Daoy (cell line): ENCODE results near the gene SUCO. TPM values are rescaled to one million over a fixed set of nuclear protein-coding genes. Genes with fewer than 3 reads are reported as not detected.

Experiments
- DNase-seq: peaks from one replicate; pipeline ENCODE4 v3.0.0-alpha.2; 2015; ENCODE audit warnings: low read depth
- total RNA-seq: library from RNA; depleted of rRNA; stranded (reverse); fragments of >200 nt; shearing (Covaris generic); gene quantifications from 2 replicates; pipeline ENCODE4 v1.2.3, GENCODE V29; 2014; rRNA removed

Gene SUCO
- total RNA-seq, 1 experiment from 2014 or later: 27.2 TPM

DNA sequence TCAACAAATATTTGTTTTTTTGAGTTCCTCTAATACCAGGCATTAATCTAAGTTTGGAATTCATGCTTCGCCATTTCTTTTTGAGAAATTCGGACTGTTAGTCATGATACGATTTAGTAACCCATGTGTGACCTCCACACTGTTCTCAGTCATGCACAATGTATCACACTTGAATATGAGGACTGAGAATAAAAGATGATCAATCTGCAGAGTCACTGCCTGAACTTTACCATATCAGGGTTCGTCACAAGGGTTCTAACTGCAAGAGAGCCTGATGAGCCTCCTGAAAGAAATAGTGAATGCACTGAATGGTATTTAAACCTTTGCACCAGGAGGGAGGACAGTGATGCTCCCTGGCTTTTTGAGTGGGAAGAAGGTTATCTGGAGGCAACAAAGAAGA, 115.0 kb downstream of the SUCO start:
- DNase-seq: no peak

DNA sequence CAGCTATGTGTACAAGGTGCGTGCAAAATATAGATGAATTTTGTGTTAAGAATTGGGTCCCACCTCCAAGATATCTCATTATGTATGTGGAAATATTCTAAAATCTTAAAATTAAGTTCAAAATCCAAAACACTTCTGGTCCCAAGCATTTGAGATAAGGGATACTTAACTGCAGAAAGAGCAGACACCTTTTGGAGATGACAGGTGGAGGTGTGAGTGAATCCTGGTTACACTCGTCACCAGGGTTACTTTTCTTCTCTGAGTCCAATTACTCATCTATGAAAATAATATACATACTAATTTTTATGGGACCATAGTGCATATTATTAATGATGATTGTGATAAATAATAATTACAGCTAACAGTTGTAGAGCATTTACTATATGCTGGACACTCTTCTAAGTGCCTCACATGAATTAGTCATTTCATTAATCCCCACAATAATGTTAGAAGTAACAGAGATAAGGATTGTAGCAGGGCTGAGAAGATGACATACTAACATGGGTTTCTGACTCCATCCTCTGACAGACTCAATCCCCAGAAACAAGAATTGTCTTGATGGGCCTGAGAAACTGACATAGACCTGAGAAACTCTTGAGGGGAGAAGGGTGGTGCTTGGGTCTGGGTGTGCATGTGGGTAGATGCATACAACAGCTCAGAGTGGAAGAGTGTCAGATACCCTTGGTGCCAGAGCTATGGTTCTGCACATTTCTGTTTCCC, 117.7 kb downstream of the SUCO start:
- DNase-seq: no peak

DNA sequence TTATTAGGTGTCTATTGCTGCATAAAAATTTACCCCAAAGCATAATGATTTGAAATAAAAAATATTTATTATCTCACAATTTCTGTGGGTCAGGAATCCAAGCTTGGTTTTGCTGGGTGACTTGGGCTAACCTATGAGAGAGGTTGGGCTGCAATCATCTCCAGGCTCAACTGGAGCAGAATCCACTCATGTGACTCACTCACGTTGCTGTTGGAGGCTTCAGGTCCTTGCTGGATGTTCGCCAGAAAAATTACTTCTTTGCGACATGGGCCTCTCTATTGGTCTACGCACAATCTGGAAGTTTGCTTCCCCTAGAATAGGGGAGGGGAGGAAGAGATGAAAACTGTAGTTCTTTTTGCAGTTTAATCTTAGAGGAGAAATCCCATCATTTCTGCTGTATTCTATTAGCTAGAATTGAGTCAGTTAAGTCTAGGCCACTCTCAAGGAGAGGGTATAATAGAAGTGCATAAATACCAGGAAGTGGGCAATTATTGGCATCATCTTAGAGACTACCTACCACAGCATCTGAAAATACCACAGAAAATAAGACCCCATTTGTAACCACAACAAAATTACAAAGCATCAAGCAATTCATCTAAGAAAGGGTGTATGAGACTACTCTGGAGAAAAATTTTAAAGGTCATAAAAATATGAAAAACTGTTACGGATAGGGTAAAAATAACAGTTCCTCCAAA, 120.2 kb downstream of the SUCO start:
- DNase-seq: no peak

DNA sequence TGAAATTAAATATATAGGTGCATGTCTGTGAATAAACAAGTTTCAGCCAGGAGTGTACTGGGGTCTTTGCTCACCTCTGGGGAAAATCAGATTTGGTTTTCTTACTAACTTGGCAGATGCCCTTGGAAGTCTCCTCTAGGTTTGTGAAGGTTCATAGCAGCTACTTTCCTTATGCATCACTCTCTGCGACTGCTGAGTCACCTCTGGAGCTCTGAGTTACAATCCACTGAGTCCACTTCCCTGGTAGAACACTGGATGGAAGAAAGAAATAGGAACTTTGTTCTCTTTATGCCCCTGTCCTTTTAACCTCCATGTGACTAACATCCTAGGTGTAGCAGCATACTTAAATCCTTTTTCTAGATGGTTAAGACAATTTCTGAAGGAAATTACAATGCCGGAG, 121.6 kb downstream of the SUCO start:
- DNase-seq: peak; percentile 58

DNA sequence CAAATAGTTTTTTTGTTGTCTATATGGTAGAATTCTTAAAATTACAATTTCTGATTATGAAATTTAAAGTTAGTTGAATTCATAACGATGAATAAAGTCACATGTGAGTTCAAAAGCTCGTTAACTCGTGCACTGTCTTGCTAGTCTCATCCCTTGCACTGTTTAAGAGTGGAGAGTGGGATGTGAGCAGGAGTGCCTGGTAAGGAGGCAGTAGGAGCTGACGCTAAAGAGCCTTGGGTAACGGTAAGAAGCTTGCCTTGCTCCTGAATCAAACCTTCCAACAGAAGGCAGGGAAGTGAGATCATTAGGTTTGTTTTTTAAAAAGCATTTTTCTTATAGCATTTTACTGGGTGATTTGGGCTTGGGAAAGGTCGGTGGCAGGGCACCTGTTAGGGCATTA, 123.6 kb downstream of the SUCO start:
- no peak for DNase-seq

DNA sequence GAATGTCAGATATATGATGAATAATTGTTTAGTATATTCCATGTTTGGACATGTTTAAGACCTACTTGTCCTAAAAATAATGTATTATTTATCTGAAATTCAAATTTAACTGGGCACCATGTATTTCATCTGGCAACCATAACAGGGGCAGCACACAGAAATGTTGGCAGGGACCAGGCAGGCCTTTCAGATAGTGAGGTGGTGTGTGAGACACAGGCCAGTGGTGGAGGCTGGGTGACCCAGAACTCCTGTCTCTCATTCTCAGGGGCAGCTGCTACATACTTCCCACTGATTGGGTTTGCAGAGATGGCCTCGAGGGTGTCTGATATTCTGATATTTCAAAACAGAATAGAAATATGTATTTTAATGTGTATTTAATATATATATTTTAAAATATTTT, 124.6 kb downstream of the SUCO start:
- DNase-seq: no peak

DNA sequence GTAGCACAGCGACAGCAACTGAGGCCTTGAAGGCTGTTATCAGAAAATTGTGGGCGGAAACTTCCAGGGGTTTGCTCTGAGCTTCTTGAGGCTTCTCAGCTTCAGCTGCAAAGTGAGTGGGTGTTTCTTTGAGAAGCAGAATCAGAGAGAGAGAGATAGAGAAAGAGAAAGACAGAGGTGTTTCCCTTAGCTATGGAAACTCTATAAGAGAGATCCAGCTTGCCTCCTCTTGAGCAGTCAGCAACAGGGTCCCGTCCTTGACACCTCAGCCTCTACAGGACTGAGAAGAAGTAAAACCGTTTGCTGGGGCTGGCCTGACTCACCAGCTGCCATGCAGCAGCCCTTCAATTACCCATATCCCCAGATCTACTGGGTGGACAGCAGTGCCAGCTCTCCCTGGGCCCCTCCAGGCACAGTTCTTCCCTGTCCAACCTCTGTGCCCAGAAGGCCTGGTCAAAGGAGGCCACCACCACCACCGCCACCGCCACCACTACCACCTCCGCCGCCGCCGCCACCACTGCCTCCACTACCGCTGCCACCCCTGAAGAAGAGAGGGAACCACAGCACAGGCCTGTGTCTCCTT, 126.0 kb downstream of the SUCO start, which contains the start of gene FASLG:
FASLG (plus strand) TSS at position 233 of the 583 bp plus-strand sequence; CDS start at position 332, 99 bp downstream.
- no peak for DNase-seq

DNA sequence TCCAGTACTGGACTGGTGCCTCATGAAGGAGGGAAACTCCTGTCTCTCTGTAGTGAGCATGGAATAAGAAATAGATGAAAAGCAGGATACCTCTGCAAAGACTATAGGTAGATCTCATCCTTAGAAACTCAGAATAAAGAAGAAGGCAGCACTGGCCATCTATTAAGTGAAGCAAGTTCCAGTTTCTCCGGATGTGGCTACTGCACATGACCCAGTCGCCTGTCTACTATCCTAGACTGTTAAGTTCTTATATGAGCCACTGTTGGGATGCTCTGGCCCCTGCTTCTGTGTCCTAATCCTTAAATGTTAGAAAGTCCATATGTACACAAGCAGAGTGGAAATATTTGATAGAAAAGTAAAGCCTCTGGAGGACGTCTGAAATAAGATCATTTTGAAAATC, 128.2 kb downstream of the SUCO start:
- no peak for DNase-seq

Other genes with a start within 250 kb of the SUCO start
- not detected in 2 replicates for gene C1orf105, start 112.5 kb upstream of the SUCO start, total RNA-seq
- gene PIGC, start 89.1 kb upstream of the SUCO start, total RNA-seq: 23.4 and 25.3 TPM in 2 replicates
- not detected in 2 replicates for gene FASLG, start 126.0 kb downstream of the SUCO start, total RNA-seq